Smooth muscle cell (in vitro differentiated cells): Measurements from ENCODE around the gene LINGO1. TPM values are rescaled to one million over a fixed set of nuclear protein-coding genes. Genes with fewer than 3 reads are reported as not detected.

Experiments used
- DNase-seq: peaks from one replicate; lab custom pipeline; 2025; ENCODE audit not compliant: unreplicated experiment; lab: John Stamatoyannopoulos, UW
- H2AFZ ChIP-seq: fragments of 200-600 bp; sonication (generic); 2 replicates; pipeline ENCODE4 v1.6.0; 2016; ENCODE audit warnings: antibody characterized with exemption, low read depth, mild to moderate bottlenecking
- H3F3A ChIP-seq: fragments of 200-600 bp; sonication (generic); 2 replicates; pipeline ENCODE4 v1.6.0; 2017; ENCODE audit warnings: antibody characterized with exemption, low read depth
- H3K27ac ChIP-seq: fragments of 200-600 bp; sonication (generic); 2 replicates; pipeline ENCODE4 v1.5.1; 2016; ENCODE audit warnings: low read depth, mild to moderate bottlenecking
- H3K27me3 ChIP-seq: fragments of 200-600 bp; sonication (generic); 2 replicates; pipeline ENCODE4 v1.6.1; 2016; ENCODE audit warnings: low read depth, mild to moderate bottlenecking
- H3K36me3 ChIP-seq: fragments of 200-600 bp; sonication (generic); 2 replicates; pipeline ENCODE4 v1.5.1; 2016; ENCODE audit warnings: low read depth
- H3K4me1 ChIP-seq: fragments of 200-600 bp; sonication (generic); 2 replicates; pipeline ENCODE4 v1.5.1; 2016; ENCODE audit warnings: low read depth
- H3K4me2 ChIP-seq: fragments of 200-600 bp; sonication (generic); 2 replicates; pipeline ENCODE4 v1.6.0; 2016; ENCODE audit warnings: mild to moderate bottlenecking
- H3K4me3 ChIP-seq: fragments of 200-600 bp; sonication (generic); 2 replicates; pipeline ENCODE4 v1.5.1; 2016; ENCODE audit warnings: mild to moderate bottlenecking
- H3K79me2 ChIP-seq: fragments of 200-600 bp; sonication (generic); 2 replicates; pipeline ENCODE4 v1.6.0; 2016; ENCODE audit warnings: low read depth, mild to moderate bottlenecking
- H3K9ac ChIP-seq: fragments of 200-600 bp; sonication (generic); 2 replicates; pipeline ENCODE4 v1.6.0; 2016; ENCODE audit warnings: low read depth
- H3K9me3 ChIP-seq: fragments of 200-600 bp; sonication (generic); replicated peaks from 2 replicates; pipeline ENCODE4 v1.5.1; 2016; ENCODE audit warnings: low read depth
- H4K20me1 ChIP-seq: fragments of 200-600 bp; sonication (generic); 2 replicates; pipeline ENCODE4 v1.6.0; 2016; ENCODE audit warnings: low read depth
- WGBS: methylation state at CpG from one replicate; pipeline ENCODE4 v1.1.7; 2016; ENCODE audit warnings: low lambda C conversion rate; 5-methylcytosine and 5-hydroxymethylcytosine counted together
- polyA plus RNA-seq: library from polyadenylated mRNA; unstranded; fragments of >200 nt; fragmentation: Nextera tagmentation; extraction: Ambion mirVana; gene quantifications from 2 replicates; pipeline ENCODE4 v1.2.1, GENCODE V29; 2016
- total RNA-seq: library from RNA; depleted of rRNA; stranded (reverse); fragments of >200 nt; gene quantifications from 2 replicates; pipeline ENCODE4 v1.2.3, GENCODE V29; 2014
- TF ChIP-seq, protein P1 (sequence below): fragments of 200-600 bp; sonication (generic); IDR thresholded peaks from 2 replicates; pipeline ENCODE4 v1.5.1; 2017; ENCODE audit warnings: borderline replicate concordance, mild to moderate bottlenecking, antibody characterized with exemption; ENCODE audit not compliant: insufficient read depth, poor library complexity, severe bottlenecking

The LINGO1 gene
- total and polyA plus RNA-seq, 2 experiments from 2014 or later = 3.5 to 13.4 TPM

GRCh38 chr15:77644543-77645247 lies 12.0 kb upstream of the LINGO1 start:
- 82% methylated on average over 14 of the region's 14 CpGs for WGBS
- Histone ChIP-seq H3K27me3 (no peaks in the 10 kb centered on the region), H3K9ac (no peak overlapping the region), H3K36me3 (no peaks in the 10 kb centered on the region), H3K9me3 (no peaks in the 10 kb centered on the region), H3K27ac (no peak overlapping the region), H3K4me3 (no peak overlapping the region), H3K79me2 (no peaks in the 10 kb centered on the region), H3K4me2 (no peak overlapping the region), H3F3A (no peaks in the 10 kb centered on the region), H2AFZ (no peak overlapping the region), H4K20me1 (no peaks in the 10 kb centered on the region), H3K4me1 (no peaks in the 10 kb centered on the region)
- DNase-seq = no peak
- TF ChIP-seq, protein P1, sequence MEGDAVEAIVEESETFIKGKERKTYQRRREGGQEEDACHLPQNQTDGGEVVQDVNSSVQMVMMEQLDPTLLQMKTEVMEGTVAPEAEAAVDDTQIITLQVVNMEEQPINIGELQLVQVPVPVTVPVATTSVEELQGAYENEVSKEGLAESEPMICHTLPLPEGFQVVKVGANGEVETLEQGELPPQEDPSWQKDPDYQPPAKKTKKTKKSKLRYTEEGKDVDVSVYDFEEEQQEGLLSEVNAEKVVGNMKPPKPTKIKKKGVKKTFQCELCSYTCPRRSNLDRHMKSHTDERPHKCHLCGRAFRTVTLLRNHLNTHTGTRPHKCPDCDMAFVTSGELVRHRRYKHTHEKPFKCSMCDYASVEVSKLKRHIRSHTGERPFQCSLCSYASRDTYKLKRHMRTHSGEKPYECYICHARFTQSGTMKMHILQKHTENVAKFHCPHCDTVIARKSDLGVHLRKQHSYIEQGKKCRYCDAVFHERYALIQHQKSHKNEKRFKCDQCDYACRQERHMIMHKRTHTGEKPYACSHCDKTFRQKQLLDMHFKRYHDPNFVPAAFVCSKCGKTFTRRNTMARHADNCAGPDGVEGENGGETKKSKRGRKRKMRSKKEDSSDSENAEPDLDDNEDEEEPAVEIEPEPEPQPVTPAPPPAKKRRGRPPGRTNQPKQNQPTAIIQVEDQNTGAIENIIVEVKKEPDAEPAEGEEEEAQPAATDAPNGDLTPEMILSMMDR = no peak

DNA sequence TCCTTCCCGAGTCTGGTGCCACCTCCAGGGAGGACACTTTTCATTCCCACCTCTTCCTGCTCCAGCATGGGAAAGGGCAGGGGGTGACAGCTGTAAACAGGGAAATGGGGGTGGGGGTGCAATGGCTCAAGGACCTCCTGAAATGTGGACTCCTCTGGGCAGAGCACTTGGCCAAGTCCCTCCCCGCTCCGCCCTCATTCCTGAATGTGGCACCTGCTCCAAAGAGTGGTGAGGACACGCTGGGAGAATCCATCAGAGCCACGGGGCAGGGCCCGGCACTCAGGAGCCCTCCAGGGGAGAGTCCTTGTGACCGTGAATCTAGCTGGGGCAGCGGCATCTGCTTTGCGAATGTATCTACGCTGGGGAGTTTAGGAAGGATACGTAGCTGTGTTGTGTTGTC lies 11.1 kb upstream of the LINGO1 start:
- H3K9me3 ChIP-seq = no peaks in the 10 kb centered on the region
- H3K4me1 ChIP-seq = no peaks in the 10 kb centered on the region
- H3K36me3 ChIP-seq = no peaks in the 10 kb centered on the region
- H2AFZ ChIP-seq = no peak overlapping the region
- H3K79me2 ChIP-seq = no peaks in the 10 kb centered on the region
- H4K20me1 ChIP-seq = no peaks in the 10 kb centered on the region
- no peak for DNase-seq
- no peaks in the 10 kb centered on the region for H3K27me3 ChIP-seq
- 94% methylated on average over 11 of the region's 11 CpGs for WGBS
- H3K27ac ChIP-seq = no peak overlapping the region
- no peaks in the 10 kb centered on the region for H3F3A ChIP-seq
- no peak overlapping the region for H3K4me3 ChIP-seq
- H3K9ac ChIP-seq = no peak overlapping the region
- TF ChIP-seq, protein P1 = no peak
- no peak overlapping the region for H3K4me2 ChIP-seq

DNA sequence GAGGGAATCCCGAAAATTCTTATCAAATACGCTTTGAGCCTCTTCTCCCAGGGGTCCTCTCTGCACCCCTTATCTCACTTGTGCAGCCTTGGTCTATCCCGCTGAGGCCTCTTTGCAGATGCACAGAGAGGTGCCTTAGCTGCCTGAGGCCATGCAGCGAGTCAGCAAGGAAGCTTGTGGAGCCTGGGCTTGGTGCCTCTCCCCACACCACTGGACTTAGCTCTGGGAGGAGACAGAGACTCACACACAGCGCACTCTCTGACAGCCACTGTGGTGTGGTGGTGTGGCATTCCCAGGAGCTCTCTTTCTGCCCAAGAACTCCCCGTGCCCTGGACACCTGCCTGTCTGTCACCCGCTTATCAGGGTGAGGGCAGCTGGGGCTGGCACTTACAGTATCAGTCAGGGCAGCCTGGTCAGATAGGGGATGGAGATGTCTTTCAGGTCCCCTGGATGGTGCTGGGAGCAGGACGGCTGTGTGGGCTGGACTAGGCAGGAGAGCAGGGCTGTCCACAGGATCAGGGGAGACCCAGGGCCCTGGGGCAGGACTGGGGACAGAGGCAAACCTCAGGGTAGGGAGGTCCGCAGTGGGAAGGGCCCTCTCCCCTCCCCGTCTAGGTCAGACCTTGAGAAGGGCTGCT lies 10.2 kb upstream of the LINGO1 start:
- Histone ChIP-seq H3K36me3 (no peaks in the 10 kb centered on the region), H3K9ac (no peak overlapping the region), H3F3A (no peaks in the 10 kb centered on the region), H3K4me3 (no peak overlapping the region), H3K4me2 (no peak overlapping the region), H3K4me1 (no peaks in the 10 kb centered on the region), H4K20me1 (no peaks in the 10 kb centered on the region), H3K79me2 (no peaks in the 10 kb centered on the region), H3K9me3 (no peaks in the 10 kb centered on the region), H3K27me3 (no peaks in the 10 kb centered on the region), H3K27ac (no peak overlapping the region), H2AFZ (no peak overlapping the region)
- TF ChIP-seq, protein P1 = no peak
- WGBS = 71% methylated on average over 10 of the region's 10 CpGs
- no peak for DNase-seq
